Nephron progenitor cell (in vitro differentiated cells): Measurements from ENCODE around the gene GEN1.

Source experiments
- DNase-seq: peaks from one replicate; pipeline ENCODE4 v3.0.0; 2021
- H3K27ac Mint-ChIP-seq: 2 replicates; pipeline ENCODE4 v1.8.0; 2021; ENCODE audit warnings: mild to moderate bottlenecking, moderate library complexity, mixed read lengths
- H3K27me3 Mint-ChIP-seq: 2 replicates; pipeline ENCODE4 v1.8.0; 2021; ENCODE audit warnings: mild to moderate bottlenecking, low read depth, mixed read lengths; ENCODE audit not compliant: poor library complexity
- H3K36me3 Mint-ChIP-seq: 2 replicates; pipeline ENCODE4 v1.8.0; 2021; ENCODE audit warnings: low read depth, mixed read lengths
- H3K4me1 Mint-ChIP-seq: 2 replicates; pipeline ENCODE4 v1.8.0; 2021; ENCODE audit warnings: mixed read lengths
- H3K4me3 Mint-ChIP-seq: 2 replicates; pipeline ENCODE4 v1.8.0; 2021; ENCODE audit warnings: mild to moderate bottlenecking, moderate library complexity, mixed read lengths
- H3K9me3 Mint-ChIP-seq: 2 replicates; pipeline ENCODE4 v1.8.0; 2021; ENCODE audit warnings: mild to moderate bottlenecking, moderate library complexity, mixed read lengths
- TF ChIP-seq, protein P1 (sequence below): fragments of 200-600 bp; sonication (generic); IDR thresholded peaks from 2 replicates; pipeline ENCODE4 v1.5.0; 2021; ENCODE audit warnings: antibody characterized with exemption

GEN1 gene

DNA sequence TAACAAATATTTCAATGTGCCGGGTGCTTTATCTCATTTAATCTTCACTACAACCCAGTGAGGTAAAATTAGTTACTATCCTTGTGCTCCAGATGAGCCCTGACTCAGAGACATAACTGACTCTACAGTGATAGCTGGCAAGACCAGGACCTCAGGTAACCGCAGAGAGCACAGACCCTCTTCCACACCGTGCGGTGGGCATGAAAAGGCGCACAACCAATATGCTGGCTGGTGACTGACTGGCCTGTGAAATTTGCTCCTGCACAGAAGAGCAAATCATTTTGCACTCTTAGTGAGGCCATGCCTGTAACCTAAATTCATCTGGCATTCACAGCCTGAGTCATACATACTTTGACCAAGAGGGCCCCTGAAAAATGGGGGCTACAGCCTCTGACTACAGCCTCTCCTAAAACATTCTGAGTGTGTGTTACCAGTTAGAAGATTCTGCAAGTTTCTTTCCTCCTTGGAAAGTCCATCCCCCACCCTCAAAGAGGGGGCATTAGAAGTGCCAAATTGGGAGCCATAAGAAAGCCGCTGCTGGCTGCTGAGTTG lies 39.9 kb downstream of the GEN1 start:
- Mint-ChIP-seq H3K27ac (peak overlapping the region; percentile 64), H3K9me3 (no peaks in the 10 kb centered on the region), H3K4me1 (peaks cover 73% of the 10 kb centered on the region), H3K36me3 (no peaks in the 10 kb centered on the region), H3K27me3 (peaks cover 7% of the 10 kb centered on the region), H3K4me3 (peak overlapping the region; percentile 62)
- no peak for DNase-seq
- TF ChIP-seq, protein P1, sequence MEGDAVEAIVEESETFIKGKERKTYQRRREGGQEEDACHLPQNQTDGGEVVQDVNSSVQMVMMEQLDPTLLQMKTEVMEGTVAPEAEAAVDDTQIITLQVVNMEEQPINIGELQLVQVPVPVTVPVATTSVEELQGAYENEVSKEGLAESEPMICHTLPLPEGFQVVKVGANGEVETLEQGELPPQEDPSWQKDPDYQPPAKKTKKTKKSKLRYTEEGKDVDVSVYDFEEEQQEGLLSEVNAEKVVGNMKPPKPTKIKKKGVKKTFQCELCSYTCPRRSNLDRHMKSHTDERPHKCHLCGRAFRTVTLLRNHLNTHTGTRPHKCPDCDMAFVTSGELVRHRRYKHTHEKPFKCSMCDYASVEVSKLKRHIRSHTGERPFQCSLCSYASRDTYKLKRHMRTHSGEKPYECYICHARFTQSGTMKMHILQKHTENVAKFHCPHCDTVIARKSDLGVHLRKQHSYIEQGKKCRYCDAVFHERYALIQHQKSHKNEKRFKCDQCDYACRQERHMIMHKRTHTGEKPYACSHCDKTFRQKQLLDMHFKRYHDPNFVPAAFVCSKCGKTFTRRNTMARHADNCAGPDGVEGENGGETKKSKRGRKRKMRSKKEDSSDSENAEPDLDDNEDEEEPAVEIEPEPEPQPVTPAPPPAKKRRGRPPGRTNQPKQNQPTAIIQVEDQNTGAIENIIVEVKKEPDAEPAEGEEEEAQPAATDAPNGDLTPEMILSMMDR: no peak

DNA sequence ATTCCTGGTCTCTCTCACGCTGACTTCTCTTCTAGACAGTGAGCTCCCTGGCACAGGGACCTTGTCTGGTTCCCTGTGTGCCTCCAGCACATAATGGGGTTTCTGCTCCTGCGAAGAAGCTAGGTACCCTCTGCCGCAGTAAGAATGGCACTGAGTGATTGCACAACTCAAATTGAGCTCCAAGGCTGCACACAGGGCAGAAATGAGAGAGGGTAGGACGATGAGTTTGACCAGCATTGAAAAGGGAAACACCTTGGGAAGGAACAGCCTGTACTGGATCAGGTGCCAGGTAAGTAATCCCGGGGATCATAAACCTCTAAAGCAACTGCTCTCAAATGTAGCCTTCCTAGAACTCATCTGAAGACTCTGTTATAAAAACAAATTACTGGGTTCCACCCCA lies 41.4 kb downstream of the GEN1 start:
- TF ChIP-seq, protein P1: no peak
- DNase-seq: no peak
- H3K9me3 Mint-ChIP-seq: no peaks in the 10 kb centered on the region
- H3K36me3 Mint-ChIP-seq: no peaks in the 10 kb centered on the region
- peaks cover 82% of the 10 kb centered on the region for H3K4me1 Mint-ChIP-seq
- no peak overlapping the region for H3K27ac Mint-ChIP-seq
- H3K4me3 Mint-ChIP-seq: no peak overlapping the region
- peaks cover 7% of the 10 kb centered on the region for H3K27me3 Mint-ChIP-seq

DNA sequence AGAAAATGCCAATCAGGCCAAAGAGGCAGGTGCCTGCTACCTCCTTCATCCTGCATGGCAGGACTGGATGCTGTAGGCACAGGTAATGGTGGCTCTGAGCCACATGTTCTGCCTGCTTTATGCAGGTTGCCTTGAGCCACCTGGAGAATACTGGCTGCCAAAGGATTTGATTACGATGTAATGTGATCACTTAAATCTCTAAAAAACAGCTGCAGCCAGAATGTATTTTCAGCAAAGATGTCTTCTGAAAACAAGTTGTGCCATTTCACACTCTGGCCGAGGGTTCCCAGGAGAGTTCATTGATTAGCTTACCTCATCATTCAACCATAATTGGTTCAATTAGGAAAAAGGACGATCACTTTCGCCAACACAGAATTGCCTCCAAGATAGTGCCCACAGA lies 44.4 kb downstream of the GEN1 start:
- H3K9me3 Mint-ChIP-seq: no peaks in the 10 kb centered on the region
- no peak for DNase-seq
- peaks cover 5% of the 10 kb centered on the region for H3K27me3 Mint-ChIP-seq
- peaks cover 70% of the 10 kb centered on the region for H3K4me1 Mint-ChIP-seq
- TF ChIP-seq, protein P1: no peak
- no peak overlapping the region for H3K27ac Mint-ChIP-seq
- no peaks in the 10 kb centered on the region for H3K36me3 Mint-ChIP-seq
- no peak overlapping the region for H3K4me3 Mint-ChIP-seq

DNA sequence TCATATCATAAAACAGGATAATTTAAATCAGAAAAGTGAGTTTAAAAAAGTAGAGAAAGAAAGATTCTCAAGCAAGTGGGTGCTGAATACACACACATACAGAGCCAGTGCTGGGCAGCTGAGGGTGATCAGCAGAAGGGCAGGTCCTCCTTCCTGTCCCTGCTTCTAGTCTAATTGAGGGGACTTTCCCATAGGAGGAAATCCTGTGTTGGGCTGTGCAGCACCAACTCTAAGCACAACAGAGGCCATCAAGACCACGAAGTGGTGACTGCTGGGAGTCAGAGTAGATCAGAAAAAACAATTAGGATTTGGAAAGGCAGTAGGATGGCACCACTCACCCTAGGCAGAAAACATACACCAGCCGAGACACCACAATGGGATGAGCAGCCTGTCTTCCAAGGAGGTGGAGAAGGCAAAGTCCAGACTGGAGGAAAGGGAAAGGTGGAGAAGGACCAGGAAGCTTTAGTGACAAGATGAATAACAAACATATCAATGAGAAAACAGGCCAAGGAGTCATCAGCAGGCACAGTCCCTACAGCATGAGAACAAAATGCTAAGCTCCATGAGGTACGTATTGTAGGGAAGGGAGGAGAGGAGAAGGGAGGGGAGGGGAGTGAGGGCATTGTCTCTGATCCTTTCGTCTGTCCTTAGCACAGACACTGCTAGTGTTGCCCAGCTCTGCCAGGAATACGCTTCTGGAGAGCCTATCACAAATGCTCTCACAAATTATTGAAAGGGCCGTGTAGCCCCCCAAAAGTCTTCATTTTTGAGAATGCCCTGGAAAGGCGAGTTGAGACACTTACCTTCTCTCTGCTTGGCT lies 45.6 kb downstream of the GEN1 start:
- no peaks in the 10 kb centered on the region for H3K36me3 Mint-ChIP-seq
- no peak overlapping the region for H3K4me3 Mint-ChIP-seq
- H3K4me1 Mint-ChIP-seq: peaks cover 70% of the 10 kb centered on the region
- H3K27ac Mint-ChIP-seq: peak overlapping the region; percentile 76
- no peak for DNase-seq
- H3K27me3 Mint-ChIP-seq: no peaks in the 10 kb centered on the region
- no peaks in the 10 kb centered on the region for H3K9me3 Mint-ChIP-seq
- TF ChIP-seq, protein P1: no peak

DNA sequence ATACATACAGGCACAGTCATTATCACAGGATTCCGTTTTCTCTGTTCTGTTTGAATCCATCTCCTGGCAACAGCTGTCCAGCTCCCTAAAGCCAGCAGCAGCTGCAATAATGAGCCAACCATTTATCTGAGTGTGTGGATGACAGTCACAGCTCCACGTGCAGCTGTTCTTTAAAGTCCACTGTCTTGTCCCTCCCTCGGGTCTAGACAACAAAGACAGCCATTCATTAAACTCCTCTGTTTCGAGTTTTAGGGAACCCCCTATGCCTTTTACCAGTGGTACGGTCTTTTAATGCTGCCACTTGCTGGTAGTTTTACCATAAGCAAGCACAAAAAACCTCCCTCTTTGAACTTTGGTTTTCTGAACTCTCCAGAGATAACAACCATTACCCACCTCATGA lies 46.3 kb downstream of the GEN1 start:
- Mint-ChIP-seq H3K4me3 (no peak overlapping the region), H3K4me1 (peaks cover 70% of the 10 kb centered on the region), H3K27ac (peak overlapping the region; percentile 58), H3K9me3 (no peaks in the 10 kb centered on the region), H3K36me3 (no peaks in the 10 kb centered on the region), H3K27me3 (no peaks in the 10 kb centered on the region)
- no peak for DNase-seq
- TF ChIP-seq, protein P1: no peak
